Measurements from ENCODE around the gene DNAH6. TPM values are rescaled to one million over a fixed set of nuclear protein-coding genes. Genes with fewer than 3 reads are reported as not detected.
A peak's percentile ranks its signal among the peaks of the same experiment; 100 is the strongest.

The DNAH6 gene
- total and polyA plus RNA-seq, 10 of the 15 experiments (the other 5 are each of a cell fraction or from before 2014, with no cell fraction given): 0.07 to 1.0 (median 0.29) TPM

GRCh38 chr2:84516234-84516986, at the start of gene DNAH6 (continued):
- no peak for TF ChIP-seq EP300 (IDR thresholded peaks at IDR 0.05; ENCODE audit: borderline replicate concordance in 1 of 2, control insufficient read depth in 1 of 2, low read depth in 2 of 2, low read length in 2 of 2)
- no peak for TF ChIP-seq TAF1 (IDR thresholded peaks at IDR 0.05; ENCODE audit: borderline replicate concordance, low read depth, low read length)
- TF ChIP-seq NFYA (IDR thresholded peaks at IDR 0.05; ENCODE audit: borderline replicate concordance, low read depth, low read length): no peak
- no peak for TF ChIP-seq TARDBP (IDR thresholded peaks at IDR 0.05; ENCODE audit: borderline replicate concordance)
- no peak for TF ChIP-seq HCFC1 (IDR thresholded peaks at IDR 0.05; ENCODE audit: low read length)
- no peak for TF ChIP-seq RAD51 (IDR thresholded peaks at IDR 0.05)
- no peak for TF ChIP-seq E4F1 (IDR thresholded peaks at IDR 0.05; ENCODE audit: borderline replicate concordance, partially characterized antibody)
- TF ChIP-seq HDAC6 (IDR thresholded peaks at IDR 0.05; ENCODE audit: unreplicated experiment): no peak
- TF ChIP-seq SREBF2 (IDR thresholded peaks at IDR 0.05; ENCODE audit: low read length): peak; percentile 27; the same call in 1 of the 2 replicates
- no peak for TF ChIP-seq ZNF207 (IDR thresholded peaks at IDR 0.05; ENCODE audit: borderline replicate concordance)
- TF ChIP-seq ZZZ3 (IDR thresholded peaks at IDR 0.05; ENCODE audit: control insufficient read depth, insufficient read length, low read depth): no peak
- no peak for TF ChIP-seq NR2C1 (IDR thresholded peaks at IDR 0.05)
- TF ChIP-seq LARP7 (IDR thresholded peaks at IDR 0.05): no peak
- TF ChIP-seq SMARCA5 (IDR thresholded peaks at IDR 0.05): no peak
- no peak for TF ChIP-seq ZNF274 (IDR thresholded peaks at IDR 0.05; ENCODE audit: insufficient read depth, insufficient read length)
- TF ChIP-seq CREM (IDR thresholded peaks at IDR 0.05; ENCODE audit: low read depth): no peak
- TF ChIP-seq SRF (IDR thresholded peaks at IDR 0.05; ENCODE audit: low read depth in 2 of 2, low read length in 2 of 2): no peak
- no peak for TF ChIP-seq EZH2 (IDR thresholded peaks at IDR 0.05; ENCODE audit: borderline replicate concordance, control insufficient read depth, low read depth, low read length)
- TF ChIP-seq MAX (IDR thresholded peaks at IDR 0.05; ENCODE audit: low read depth, low read length): no peak

Measured in GM12878 (cell line).